GM21526 (cell line): ENCODE results near the gene ADCY5.

Source experiments
- ATAC-seq: cut with Tn5 transposase; IDR thresholded peaks from one replicate; pipeline ENCODE4 v1.9.1; 2021; ENCODE audit warnings: moderate library complexity; ENCODE audit not compliant: unreplicated experiment, low FRiP score

The ADCY5 gene

DNA sequence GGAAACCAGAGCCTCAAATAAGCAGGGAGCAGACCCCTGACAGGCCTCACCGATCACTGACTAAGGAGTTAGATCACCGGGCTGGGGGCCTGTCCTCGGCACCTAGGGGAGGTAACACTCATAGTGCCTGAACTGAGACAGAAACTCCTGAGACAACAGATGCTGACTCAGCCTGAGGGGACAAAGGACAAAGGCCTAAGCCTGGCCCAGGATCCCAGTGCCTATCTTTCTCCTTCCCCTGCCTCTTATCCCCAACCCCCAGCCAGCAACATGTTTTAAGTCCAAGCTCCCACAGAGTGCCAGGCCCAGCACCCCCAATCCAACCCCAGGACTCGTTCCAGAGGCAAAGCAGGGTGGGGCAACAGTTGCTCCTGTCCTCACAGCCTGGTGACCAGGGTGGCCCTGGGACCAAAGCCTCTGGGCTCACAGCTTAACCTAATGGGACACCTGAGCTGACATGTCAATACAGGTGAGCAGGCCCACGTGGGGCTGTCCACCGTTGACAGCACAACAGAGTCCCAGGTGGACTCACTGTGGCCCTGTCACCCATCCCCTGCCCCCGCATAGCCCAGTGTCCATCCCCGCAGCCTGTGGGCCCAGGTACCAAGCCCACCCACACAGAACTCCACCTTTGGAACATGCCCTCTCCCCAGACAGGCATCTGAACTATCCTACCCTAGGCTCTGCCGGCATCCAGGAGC, 37.4 kb downstream of the ADCY5 start:
- no peak for ATAC-seq

DNA sequence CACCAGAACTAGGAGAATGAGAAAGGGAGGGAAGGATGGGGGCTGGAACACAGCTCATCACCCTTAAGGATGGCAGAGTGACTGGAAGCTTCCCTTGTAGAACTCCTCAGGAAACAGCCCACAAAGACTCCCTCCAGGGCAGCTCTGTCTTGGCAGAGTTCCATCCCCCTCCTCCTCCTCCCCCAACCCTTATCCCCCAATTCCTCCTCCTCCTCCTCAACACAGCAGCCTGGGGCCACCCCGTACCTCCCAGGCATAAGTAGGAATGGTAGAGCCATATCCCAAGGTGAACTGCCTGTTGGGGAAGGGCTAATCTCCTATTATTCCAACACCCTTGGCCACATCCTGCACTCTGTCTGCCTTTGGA, 38.8 kb downstream of the ADCY5 start:
- no peak for ATAC-seq

DNA sequence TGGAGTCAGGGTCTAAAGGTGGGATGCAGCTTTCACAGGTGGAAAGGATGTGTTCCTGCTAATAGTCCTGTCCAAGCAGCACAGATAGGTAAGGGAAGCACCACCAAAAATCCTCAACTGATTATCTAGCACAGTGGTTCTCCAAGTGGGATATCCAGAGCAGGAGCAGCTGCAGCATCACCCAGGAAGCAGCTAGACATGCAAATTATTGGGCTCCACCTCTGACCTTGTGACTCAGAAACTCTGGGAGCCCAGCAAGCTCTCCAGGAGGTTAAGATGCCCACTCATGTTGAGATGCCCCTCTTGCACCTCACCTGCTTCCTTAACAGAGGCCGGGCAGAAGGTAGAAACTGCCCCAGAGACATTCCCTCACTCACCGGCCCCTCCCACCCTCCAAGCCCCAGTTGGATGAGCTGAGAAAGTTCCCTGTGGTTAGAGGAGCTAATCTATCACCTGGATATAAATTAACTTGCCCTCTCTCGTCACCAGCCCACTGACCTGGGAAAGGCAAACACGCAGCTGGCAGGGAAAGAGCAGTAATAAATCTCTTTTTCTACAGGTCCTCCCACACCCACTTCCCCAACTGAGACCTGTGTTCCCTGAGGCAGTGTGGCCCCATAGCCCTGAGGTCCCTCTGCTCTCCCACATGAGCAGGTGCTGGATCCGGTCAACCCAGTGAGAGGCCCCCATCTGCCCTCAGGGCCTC, 39.3 kb downstream of the ADCY5 start:
- ATAC-seq = no peak

DNA sequence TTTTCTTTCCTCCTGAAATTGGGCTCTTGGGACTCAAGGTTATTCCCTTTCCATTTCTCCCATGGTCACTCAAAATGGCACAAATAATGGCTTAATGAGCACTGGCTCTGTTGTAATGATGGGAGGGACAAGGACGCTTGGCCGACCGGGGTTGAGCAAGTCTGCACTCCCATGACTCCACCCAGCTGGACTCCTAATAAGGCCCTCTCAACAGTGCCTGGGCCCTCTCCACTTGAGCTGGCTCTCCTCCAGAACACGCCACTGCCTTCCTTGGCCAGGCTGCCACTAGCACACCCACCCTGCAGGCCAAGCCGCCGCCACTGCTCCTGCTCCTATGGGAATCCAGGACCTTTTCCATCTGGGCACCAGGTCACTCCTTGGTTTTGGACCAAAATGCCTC, 42.3 kb downstream of the ADCY5 start:
- no peak for ATAC-seq

DNA sequence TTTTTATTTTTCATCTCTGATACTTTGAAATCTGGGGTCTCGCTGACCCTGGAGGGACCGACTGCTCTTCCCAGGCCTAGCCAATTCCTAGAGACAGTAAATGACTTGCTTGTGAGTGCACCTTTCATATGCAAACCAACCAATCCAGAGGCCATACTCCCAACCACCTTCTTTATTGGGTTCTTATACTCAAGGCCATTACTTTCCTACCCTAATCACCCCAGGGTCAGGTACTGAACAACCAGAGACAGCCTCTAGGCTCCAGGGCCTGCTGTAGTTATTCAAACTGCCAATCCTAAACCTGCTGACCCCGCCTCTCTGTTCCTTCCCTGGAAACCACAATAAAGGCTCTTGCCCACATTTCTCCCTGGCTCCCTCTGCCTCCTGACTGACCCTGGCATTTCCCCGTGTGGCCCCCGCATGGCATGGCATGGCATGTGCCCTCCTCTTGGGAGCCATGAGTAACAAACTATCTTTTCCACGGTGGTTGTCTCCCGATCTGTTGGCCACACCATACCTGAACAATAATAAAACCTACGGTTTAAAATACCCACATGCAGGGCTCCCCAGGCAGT, 42.9 kb downstream of the ADCY5 start:
- no peak for ATAC-seq

DNA sequence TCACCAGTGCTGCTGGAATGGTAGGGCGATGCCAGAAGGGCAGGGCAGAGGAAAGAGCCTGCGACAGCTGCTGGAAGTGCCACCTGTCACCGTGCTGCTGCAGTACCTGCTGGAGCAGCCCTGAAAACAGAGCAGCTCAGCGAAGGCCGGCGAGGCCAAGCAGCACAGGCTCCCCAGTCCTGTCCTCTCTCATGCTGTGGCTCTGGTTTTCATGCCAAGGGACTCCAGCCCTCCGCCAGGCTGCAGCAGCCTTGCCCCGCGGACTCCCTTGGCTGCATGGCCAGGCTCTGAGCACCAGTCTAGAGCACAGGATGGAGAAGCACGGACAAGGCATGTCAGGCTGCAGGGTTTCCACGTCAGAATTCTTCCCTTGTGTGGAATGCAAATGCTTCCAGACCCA, 43.9 kb downstream of the ADCY5 start:
- ATAC-seq = no peak

DNA sequence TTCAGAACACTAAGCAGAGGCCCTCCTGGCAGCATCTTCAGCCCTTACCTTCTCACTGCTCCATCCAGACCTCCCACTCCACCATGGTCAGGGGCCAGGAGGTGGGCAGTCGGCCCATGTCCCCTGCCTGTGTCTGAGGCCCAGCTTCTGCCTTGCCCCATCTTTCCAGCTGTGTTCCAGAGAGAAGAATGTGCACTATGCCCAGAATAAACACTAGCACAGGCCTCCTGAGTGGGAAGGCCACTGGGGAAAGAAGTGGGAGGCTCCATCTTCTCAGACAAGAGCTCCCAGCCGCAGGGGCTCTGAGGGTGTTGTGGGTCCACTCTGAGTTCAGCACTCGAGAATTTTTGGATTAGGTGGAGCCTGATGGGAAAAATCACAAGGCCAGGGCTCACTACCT, 44.5 kb downstream of the ADCY5 start:
- no peak for ATAC-seq

DNA sequence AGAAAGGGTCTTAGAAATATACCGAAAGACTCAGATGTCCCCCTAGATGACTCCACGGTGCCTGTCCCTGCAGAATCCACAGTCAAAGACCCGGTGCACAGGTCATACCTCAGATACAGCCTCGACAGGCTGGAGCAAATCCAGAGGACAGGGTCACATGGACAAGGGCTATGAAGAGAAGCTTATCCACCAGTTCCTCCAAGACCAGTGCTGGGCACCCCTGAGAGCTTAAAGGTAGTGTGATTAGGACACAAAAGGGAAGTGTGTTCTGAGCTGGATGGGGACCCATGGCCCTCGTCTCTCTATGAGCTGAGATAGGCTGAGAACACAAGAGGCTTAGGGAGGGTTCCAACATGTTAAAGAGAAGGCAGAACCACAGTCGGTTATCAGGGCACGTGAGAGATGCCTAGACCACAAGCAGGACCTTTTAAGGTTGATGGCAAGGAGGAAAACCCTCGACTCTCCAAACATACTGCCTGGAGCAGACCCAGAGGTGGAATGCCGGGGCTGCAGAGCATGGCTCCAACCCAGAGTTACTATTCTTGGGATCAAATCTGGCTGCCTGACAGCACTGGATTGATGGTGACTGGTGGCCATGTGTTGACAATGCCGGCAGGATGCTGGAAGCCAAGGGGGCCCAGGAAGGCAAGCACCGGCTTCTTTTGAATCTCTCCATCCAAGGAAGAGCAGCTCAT, 46.9 kb downstream of the ADCY5 start:
- ATAC-seq = no peak

DNA sequence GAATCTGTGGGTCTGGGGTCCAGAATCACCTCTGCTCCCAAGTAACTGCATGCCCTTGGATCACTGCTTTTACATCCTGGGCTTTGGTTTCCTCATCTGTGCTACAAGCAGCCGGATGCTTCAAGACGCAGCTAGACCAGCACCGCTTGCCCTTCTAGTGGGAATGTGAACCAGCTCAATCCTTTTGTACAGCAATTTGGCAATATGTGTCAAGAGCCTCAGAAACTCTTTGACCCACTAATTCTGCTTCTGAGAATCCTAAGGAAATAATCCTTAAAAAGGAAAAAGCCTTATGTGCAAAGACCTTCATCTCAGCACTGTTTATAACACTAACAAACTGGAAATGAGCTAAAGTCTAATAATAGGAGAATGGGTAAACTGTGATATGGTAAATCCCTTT, 48.7 kb downstream of the ADCY5 start:
- ATAC-seq = no peak

DNA sequence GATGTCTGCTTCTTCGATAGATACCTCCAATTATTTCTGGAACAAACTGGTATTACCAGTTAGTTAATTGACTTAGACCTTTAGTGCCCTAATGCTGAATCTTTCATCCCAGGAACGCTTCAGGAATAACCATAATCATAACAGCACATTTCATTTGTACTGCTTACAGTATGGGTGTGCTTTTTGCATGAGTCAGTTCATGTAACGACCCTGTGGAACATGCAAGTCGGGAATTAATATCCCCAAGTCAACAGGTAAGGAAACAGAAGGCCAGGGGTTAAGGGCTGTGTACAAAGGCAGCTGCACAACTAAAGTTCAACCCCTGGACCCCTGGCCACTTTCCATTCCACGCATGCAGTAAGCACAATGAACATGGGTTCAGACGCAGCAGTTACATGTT, 49.2 kb downstream of the ADCY5 start:
- no peak for ATAC-seq

DNA sequence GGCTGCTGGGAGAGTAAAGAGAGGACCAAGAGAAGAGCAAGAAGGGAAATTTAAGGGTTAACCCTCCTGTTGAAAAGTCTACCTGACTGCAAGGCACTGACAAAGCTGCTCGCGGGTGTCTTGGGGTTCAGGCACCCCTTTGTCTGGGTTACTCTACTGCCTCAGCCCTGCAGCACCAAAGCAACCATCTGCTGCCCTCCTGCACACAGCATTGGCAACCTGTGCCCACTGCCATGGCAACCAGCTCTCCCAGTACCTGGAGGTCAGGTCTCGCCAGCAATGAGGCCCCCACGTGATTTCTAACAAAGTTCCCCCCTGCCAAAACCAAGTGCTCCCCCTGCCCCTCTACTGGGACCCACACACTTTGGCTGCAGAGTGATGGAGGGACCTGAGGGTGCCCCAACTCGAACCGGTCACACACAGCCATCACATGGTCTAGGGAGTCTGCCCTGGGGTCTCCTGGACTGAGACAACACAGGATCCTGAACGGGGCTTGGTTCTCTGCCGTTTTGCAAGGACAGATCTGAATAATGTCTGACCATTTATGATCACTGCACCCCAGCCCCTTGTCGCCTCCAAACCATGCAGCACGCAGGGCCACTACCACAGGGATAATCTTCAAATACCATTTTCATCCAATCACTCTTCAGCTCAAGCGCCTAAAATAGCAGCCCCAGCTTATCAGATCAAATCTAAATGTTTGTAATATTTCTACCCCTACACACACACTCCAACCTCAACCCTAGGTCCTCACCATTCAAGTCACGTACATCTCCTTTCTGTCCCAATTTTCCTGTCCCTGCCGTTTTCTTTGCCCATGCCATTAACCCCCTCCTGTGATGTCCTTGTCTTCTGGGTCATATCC, 50.7 kb downstream of the ADCY5 start:
- no peak for ATAC-seq

DNA sequence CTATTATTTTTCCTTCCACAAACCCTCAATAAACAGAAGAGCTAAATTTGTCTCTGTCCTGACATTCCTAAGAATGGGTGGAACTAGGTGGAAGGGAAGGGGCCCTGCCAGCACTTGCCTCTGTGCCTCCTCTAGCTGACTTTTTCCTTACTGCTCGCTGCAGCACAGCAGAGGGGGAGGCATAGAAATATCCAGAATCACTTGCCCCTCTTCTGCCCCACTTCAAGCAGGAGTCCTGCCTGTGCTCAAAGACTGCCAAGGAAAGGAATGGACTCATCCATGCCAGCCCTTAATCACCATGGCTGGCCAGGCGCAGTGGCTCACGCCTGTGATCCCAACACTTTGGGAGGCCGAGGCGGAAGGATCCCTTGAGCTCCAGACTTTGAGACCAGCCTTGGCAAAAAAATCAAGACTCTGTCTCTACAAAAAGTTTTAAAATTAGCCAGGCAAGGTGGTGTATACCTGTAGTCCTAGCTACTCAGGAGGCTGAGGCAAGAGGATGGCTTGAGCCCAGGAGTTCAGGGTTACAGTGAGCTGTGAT, 51.8 kb downstream of the ADCY5 start:
- ATAC-seq = no peak

DNA sequence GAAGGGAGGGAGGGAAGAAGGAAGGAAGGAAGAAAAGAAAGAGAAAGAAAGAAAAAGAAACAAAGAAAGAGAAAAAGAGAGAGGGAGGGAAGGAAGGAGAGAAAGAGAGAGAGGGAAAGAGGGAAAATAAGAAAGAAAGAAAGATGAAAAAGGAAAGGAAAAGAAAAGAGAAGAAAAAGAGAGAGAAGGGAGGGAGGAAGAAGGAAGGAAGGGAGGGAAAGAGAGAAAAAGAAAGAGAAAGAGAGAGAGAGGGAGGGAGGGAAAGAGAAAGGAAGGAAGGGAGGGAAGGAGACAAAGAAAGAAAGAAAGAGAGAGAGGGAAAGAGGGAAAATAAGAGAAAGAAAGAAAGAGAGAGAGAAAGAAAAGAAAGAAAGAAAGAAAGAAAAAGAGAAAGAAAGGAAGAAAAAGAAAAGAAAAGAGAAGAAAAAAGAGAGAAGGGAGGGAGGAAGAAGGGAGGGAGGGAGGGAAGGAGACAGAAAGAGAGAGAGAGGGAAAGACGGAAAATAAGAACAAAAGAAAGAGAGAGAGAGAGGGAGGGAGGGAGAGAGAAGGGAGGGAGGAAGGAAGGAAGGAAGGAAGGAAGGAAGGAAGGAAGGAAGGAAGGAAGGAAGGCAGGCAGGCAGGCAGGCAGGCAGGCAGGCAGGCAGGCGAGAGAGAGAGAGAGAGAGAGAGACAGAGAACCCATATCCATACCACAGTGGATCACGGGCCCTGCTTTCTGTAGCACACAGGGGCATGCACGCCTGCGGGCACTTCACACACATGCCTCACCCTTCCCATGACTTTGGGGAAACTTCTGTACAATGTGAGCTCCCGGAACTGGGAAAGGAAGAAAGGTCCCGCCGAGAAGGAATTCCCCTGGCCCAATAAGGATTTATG, 52.5 kb downstream of the ADCY5 start:
- no peak for ATAC-seq

DNA sequence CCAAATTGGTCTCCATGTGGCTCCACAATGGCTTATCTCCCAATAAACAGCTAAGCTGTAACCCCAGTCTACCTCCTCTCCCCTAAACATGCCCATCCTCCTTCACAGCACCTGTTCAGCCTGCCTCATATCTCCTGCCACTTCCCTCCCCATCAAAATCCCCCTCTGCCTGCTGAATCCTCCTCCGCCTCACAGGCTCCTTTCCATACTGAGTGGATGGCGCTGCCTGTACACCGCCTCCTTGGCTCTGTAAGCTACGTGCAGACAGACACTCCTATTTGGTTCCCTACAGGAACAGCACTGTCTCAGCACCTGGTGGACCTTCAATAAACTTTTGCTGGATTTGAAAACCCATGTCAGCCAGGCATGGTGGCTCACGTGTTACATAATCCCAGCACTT, 53.7 kb downstream of the ADCY5 start:
- ATAC-seq = no peak

DNA sequence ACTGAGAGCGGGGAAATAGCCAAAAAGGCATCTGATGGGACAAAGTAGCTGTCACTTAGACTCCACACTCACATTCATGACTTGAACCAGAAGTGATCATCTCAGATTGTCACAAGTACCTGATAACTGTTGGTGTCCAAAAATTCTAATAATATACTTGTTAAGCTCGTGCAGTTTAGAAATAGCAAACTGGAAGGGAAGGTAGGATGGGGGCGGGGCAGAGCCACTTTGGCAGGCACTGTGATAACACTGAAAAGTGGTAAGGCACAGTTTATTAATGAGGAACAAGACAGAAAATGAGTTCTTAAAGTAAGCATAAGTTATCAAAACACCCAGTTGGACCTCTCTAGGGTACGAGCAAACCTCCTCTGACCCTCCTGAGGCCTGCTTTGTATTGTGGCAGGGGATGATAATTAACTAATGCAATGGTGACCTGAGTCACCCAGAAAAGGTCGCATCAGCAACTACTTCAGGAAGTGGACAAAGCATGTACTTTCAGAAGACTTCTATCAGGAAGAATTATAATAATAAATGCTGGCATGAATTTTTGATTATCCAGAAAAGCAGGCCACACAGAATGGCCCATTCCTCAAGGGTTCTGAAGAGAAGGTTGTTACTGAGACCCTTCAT, 54.4 kb downstream of the ADCY5 start:
- no peak for ATAC-seq

DNA sequence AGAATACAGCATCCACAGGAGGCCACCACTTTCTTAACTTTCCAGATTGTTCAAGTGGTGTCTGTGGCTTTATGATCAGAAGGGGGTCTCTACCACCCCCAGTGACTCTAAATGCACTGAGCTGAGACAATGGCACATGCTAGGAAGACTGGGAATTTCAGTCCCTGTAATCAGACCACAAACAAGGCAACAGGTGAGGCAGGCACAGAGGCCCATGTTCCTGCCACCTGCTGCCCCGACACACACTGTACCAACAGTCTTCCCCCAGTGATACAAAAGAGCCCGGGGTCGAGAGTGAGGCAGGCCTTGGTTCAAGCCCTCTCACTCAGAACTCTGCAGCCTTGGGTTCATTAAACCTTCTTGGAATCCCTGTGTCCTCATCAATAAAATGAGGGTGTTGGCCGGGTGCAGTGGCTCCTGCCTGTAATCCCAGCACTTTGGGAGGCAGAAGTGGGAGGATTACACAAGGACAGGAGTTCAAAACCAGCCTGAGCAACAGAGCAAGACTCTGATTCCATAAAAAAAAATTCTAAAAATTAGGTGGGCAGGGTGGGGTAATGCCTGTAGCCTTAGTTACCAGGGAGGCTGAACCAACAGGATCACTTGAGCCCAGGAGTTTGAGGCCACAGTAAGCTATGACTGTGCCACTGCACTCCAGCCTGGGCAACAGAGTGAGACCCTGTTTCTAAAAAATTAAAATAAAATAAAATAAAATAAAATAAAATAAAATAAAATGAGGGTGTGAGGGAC, 55.8 kb downstream of the ADCY5 start:
- ATAC-seq = no peak

DNA sequence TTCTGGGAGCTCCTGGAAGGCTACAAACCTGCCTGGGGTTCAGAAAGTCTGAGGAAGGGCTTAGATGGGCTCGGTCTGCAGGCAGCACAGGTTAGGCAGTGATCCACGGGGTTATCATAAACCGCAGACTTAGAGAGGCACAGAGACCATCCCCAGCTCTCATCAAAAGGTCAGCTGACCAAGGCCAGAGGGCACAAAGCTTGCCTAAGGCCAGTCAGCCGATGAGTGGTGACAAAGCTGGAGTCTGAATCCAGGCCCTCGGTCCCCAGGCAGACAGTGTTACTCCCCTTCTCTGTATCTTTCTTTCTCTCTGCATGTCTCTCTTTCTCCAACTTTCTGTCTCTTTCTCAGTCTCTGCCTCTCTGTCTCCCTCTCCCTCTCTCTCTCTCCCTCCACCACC, 56.5 kb downstream of the ADCY5 start:
- ATAC-seq = no peak

DNA sequence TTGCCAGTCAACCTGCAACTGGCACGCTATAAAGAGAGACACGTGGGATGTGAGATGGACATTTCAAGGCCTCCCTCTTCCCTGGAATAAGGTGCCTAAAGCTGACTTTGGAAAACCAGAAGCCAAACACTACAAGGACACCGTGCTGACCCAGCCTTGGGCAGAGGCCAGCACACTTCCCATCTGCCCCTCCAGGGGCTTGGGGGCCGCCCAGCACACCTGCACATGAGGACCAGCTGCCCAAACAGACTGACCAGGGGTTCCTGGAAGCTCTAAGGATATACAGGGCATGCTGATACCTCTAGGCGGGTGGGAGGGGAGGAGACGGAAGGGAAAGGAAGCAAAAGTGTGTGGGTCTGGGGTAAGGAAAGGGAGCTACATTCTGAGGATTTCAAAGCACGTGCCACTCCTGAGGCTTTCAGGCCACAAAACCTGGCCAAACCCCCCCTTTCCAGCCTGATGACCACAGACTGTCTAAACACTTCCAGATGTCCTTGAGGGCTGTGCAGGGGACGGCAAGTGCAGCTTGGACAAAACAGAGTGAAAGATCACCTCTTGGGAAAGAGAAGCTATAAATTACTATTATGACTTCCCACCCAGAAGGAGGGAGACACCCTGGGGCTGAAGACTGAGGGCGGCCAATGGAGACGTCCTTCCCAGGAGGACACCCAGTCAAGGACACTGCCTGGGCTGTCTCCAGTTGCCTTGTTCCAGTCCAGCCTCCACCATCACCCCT, 57.9 kb downstream of the ADCY5 start:
- no peak for ATAC-seq
